Brain microvascular endothelial cell (primary cell): ENCODE data around the gene HIBADH.
A peak's percentile ranks its signal among the peaks of the same experiment; 100 is the strongest.

ENCODE experiments used
- DNase-seq: peaks from one replicate; pipeline ENCODE4 v3.0.0-alpha.2; 2020
- H3K27ac ChIP-seq: fragments of 250-450 bp; sonication (Bioruptor Pico); 2 replicates; pipeline ENCODE4 v1.5.1; 2020; ENCODE audit warnings: mild to moderate bottlenecking, moderate library complexity
- H3K27me3 ChIP-seq: fragments of 250-450 bp; sonication (Bioruptor Pico); replicated peaks from 2 replicates; pipeline ENCODE4 v1.5.1; 2020; ENCODE audit warnings: mild to moderate bottlenecking
- H3K36me3 ChIP-seq: fragments of 250-450 bp; sonication (Bioruptor Pico); replicated peaks from 2 replicates; pipeline ENCODE4 v1.5.1; 2020; ENCODE audit warnings: mild to moderate bottlenecking
- H3K4me3 ChIP-seq: 2 replicates; pipeline ENCODE4 v1.5.1; 2011; ENCODE audit warnings: low read depth, mild to moderate bottlenecking, control low read depth, low read length, moderate library complexity
- in situ Hi-C: cut with HindIII; loops from 2 replicates; pipeline ENCODE4 v1.10.0; 2017; ENCODE audit warnings: low sequenced_read_pairs, low pct_ligation_motif_present
- TF ChIP-seq, protein P1 (sequence below): IDR thresholded peaks from 2 replicates; pipeline ENCODE4 v1.5.1; 2011; ENCODE audit warnings: low read depth, mild to moderate bottlenecking, moderate library complexity, low read length, control low read depth, inconsistent platforms; ENCODE audit errors: missing control alignments

The HIBADH gene

DNA sequence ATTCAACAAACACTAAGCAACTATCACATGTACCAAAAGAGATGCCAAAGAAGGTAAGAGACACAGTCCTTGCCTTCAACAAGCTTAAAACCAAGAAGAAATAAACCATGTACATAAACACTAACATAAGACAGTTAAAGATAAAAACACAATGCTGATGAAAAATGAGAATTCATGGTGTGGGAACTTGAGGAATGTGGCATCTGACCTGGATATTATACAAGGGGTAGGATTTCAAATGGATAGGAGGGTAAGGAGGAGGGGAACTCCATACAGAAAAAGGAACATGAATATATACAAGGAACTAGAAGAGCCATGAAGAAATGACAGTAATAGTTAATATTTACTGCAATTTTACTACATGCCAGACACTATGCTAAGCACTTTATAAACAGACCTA lies 11.0 kb downstream of the HIBADH start:
- no peak for DNase-seq
- in situ Hi-C loops = no loop called here
- H3K36me3 ChIP-seq = no peaks in the 10 kb centered on the region
- no peak overlapping the region for H3K4me3 ChIP-seq
- TF ChIP-seq, protein P1, sequence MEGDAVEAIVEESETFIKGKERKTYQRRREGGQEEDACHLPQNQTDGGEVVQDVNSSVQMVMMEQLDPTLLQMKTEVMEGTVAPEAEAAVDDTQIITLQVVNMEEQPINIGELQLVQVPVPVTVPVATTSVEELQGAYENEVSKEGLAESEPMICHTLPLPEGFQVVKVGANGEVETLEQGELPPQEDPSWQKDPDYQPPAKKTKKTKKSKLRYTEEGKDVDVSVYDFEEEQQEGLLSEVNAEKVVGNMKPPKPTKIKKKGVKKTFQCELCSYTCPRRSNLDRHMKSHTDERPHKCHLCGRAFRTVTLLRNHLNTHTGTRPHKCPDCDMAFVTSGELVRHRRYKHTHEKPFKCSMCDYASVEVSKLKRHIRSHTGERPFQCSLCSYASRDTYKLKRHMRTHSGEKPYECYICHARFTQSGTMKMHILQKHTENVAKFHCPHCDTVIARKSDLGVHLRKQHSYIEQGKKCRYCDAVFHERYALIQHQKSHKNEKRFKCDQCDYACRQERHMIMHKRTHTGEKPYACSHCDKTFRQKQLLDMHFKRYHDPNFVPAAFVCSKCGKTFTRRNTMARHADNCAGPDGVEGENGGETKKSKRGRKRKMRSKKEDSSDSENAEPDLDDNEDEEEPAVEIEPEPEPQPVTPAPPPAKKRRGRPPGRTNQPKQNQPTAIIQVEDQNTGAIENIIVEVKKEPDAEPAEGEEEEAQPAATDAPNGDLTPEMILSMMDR = no peak
- no peak overlapping the region for H3K27ac ChIP-seq
- H3K27me3 ChIP-seq = no peaks in the 10 kb centered on the region

DNA sequence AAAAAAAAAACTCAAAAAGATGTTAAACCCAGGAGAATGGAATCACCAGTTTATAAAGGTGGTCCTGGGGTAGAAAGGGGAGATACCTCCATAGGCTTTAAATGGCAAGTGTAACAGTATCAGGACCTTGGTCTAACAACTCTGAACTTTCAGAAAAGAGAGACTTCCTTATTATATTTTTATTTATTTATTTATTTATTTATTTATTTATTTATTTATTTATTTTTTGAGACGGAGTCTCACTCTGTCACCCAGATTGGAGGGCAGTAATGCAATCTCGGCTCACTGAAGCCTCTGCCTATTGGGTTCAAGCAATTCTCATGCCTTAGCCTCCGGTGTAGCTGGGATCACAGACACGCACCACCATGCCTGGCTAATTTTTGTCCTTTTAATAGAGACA lies 12.4 kb downstream of the HIBADH start:
- no peak overlapping the region for H3K4me3 ChIP-seq
- no peak overlapping the region for H3K27ac ChIP-seq
- in situ Hi-C loops = no loop called here

DNA sequence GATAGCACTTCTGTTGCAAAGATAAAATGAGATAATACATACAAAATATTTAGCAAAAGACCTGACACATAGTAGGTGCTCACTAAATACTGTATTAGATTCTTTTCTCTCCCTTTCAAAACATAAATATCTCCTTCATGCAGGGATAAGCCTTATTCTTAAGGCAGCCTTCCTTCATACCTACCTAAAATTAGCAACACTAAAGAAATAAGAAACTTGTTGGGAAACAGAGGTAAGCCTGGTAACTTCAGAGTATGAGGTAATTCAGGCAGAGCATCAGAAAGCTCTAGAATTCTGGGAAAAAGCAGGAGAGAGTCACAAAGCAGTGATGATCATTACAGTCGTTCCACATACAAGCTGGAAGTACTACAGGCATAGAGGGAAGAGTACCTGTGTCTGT lies 15.2 kb downstream of the HIBADH start:
- DNase-seq = no peak
- in situ Hi-C loops = no loop called here
- no peak overlapping the region for H3K4me3 ChIP-seq
- H3K27ac ChIP-seq = peak overlapping the region; percentile 27
- TF ChIP-seq, protein P1 = no peak
- no peaks in the 10 kb centered on the region for H3K27me3 ChIP-seq
- H3K36me3 ChIP-seq = no peaks in the 10 kb centered on the region

More for the DNA sequence above, 12.4 kb downstream of the HIBADH start:
- TF ChIP-seq, protein P1 = no peak
- no peak for DNase-seq
- Histone ChIP-seq H3K27me3 (no peaks in the 10 kb centered on the region), H3K36me3 (no peaks in the 10 kb centered on the region)

DNA sequence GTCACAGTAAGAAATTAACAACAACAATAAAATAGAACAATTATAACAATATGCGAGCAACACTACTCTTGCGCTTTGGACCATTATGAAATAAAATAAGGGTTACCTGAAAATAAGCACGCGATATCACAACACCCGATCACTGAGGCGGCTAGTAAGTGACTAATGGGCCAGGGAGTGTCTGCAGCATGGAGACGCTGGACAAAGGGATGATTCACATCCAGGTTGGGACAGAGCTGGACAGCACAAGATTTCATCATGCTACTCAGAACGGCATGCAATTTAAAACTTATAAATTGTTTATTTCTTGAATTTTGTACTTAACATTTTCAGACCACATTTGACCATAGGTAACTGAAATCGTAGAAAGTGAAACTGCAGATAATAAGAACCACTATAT lies 15.6 kb downstream of the HIBADH start:
- peak; percentile 86 for DNase-seq
- TF ChIP-seq, protein P1 = no peak
- peak overlapping the region; percentile 36 for H3K27ac ChIP-seq

DNA sequence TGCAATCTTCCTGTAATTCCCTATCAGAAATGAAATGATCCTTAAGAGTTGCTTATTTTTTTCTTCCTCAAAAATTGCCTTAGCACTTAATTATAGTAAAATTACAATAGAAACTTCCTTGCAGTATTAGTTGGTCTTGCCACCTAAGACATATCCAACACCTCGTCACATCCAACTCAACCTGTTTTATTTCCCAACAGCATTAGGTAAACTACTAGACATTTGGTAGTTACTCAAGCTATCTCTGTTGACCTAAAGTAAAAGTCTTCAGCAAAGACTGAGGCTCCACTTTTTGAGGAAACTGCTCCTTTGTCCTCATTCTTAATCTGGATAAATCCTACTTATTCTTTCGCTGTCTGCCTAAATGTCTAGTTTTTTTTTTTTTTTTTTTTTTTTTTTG lies 20.4 kb downstream of the HIBADH start:
- TF ChIP-seq, protein P1 = no peak
- DNase-seq = no peak
- H3K27me3 ChIP-seq = no peaks in the 10 kb centered on the region
- no peaks in the 10 kb centered on the region for H3K36me3 ChIP-seq
- in situ Hi-C loops = no loop called here
- H3K27ac ChIP-seq = peak overlapping the region; percentile 86
- no peak overlapping the region for H3K4me3 ChIP-seq

More for the DNA sequence above, 15.6 kb downstream of the HIBADH start:
- Histone ChIP-seq H3K36me3 (no peaks in the 10 kb centered on the region), H3K4me3 (no peak overlapping the region), H3K27me3 (no peaks in the 10 kb centered on the region)
- in situ Hi-C loops = no loop called here

DNA sequence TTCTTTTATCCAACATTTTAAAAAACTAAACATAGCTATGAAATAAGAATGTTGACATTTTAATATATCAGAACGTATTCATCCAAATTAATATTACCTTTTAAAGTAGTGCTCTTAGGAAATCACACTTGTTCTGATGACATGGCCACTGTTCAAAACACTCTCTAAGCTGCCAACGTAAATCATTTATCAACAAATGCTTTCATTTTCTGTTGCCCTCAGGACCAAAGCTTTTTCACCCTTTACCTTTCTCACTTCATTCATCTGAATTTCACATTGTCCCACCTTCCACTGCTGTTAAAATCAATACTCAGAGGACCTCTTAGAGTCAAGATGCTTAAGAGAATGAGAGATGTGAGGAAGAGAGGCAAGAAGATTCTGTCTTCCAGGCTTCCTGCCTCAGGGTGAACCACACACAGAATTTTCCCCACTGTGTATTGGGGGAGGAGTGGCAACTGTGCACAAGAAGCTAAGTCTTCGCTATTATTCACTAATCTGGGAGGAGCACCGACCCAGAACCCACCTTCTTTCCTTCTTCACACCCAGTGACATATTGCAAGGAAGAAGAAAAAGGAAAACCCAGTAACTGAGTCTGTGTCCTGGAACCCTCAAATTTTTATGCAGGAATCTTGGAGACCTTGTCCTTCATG lies 21.0 kb downstream of the HIBADH start:
- TF ChIP-seq, protein P1 = no peak
- Histone ChIP-seq H3K27me3 (no peaks in the 10 kb centered on the region), H3K36me3 (no peaks in the 10 kb centered on the region), H3K4me3 (peak overlapping the region; percentile 6), H3K27ac (peak overlapping the region; percentile 86)
- in situ Hi-C loops = no loop called here
- peak; percentile 16 for DNase-seq
